Muscle layer of duodenum (tissue), 2 donors: ENCODE measurements around the gene MIS12.

Source experiments
- H3K27ac ChIP-seq: one replicate; pipeline ENCODE4 v1.7.0; 2013; ENCODE audit warnings: mild to moderate bottlenecking, low read length
- H3K27me3 ChIP-seq: one replicate; pipeline ENCODE4 v1.7.0; 2013; ENCODE audit warnings: low read depth, mild to moderate bottlenecking, control low read depth, low read length
- H3K36me3 ChIP-seq, 2 donors: one replicate each; pipeline ENCODE4 v1.7.0; 2013; ENCODE audit warnings: low read length in 2 of 2, control low read depth in 1 of 2, mild to moderate bottlenecking in 1 of 2; ENCODE audit not compliant: insufficient read depth in 2 of 2, control insufficient read depth in 1 of 2
- H3K4me1 ChIP-seq, 2 donors: one replicate each; pipeline ENCODE4 v1.7.0; 2013; ENCODE audit warnings: low read length in 2 of 2, mild to moderate bottlenecking in 2 of 2, control low read depth in 1 of 2, moderate library complexity in 1 of 2; ENCODE audit not compliant: insufficient read depth in 2 of 2, control insufficient read depth in 1 of 2
- H3K4me3 ChIP-seq, 2 donors: one replicate each; pipeline ENCODE4 v1.7.0; 2013; ENCODE audit warnings: low read length in 2 of 2, low read depth in 1 of 2, mild to moderate bottlenecking in 1 of 2
- H3K9me3 ChIP-seq, 2 donors: one replicate each; pipeline ENCODE4 v1.7.0; 2013; ENCODE audit warnings: low read length in 2 of 2, control low read depth in 1 of 2, mild to moderate bottlenecking in 1 of 2; ENCODE audit not compliant: control insufficient read depth in 1 of 2
- donor health status: healthy.

The MIS12 gene, protein sequence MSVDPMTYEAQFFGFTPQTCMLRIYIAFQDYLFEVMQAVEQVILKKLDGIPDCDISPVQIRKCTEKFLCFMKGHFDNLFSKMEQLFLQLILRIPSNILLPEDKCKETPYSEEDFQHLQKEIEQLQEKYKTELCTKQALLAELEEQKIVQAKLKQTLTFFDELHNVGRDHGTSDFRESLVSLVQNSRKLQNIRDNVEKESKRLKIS

DNA sequence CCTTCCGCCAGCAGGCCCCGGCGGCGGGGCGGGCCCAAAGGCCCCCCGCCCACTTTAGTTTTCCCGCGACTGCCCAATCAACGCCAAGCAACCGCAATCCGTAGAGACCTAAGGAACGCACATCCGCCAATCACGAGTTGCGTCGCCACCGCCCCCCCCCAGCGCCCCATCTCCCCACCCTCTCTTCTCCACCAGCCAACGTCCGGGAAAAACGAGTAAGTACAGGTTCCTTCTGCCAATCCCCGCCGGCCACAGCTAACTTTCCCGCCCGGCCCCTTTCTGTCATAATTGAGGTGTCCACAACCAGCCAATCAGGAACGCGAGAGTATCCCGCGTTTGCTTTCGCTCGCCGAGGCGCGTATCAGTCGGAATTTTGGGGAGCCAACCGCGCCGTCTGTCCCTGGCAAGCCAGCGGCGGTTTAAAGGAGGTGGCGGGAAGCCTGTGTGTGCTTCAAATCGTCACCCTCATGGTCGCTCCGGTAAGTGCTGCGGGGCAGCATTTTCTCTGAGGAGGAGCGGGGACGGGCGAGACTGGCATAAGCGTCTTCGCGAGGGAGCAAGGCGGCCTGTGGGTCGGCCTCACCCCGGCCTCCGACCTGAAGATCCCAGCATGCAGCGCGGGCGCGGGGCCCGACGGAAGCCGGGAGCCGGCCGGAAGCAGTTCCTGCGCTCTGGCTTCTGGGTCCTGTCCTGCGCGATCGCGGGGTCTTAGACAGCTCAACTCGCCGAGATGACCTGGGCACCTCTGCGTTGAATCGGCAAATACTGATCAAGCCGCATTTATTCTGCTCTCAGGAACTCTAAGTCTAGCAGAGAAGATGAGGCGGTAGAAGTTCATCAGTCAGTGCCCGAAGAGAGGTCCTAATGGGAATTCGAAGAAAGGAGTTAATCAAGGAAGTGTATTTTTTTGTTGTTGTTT lies at the start of gene MIS12:
Gene MIS12, plus strand, starts transcription at position 361 of the 919 bp plus-strand sequence. CDS start 2,297 bp downstream, outside the sequence.
- peak within 1 kb of the TSS; percentile 97 for H3K27ac ChIP-seq
- H3K4me1 ChIP-seq = peaks cover 9 to 33% of the 10 kb centered on the region in 2 donors
- no peaks in the 10 kb centered on the region for H3K27me3 ChIP-seq
- H3K36me3 ChIP-seq = peaks cover 28 to 44% of the 10 kb centered on the region in 2 donors
- peak within 1 kb of the TSS; percentile 96 to 97 for H3K4me3 ChIP-seq
- no peaks in the 10 kb centered on the region for H3K9me3 ChIP-seq

DNA sequence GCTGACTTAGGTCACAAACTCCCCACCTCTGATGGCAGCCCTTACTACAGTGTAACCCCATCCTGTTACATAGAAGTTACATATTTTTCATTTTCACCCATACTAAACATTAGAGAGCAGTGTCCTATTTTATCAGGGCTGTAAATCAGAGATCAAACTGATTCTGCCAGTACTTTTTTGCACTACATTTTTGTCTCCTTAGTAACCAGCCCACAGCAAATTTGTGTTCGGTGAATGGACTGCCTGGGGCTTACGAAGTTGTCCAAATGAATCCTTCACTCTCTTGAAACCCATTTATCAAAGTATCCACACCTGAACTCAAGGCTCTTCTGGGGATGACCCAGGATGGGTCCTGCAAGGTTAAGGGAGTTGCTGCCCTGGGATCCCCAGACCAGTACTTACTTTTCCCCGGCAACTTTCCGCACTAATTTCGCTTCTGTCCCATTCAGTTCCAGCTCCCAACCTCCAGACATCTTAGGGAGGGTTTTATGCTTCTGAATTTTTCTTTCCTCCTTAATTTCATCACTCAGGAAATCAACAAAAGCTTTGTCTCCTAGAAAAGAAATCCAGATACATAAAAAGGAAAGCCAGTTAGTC lies 48.5 kb upstream of the MIS12 start:
- Histone ChIP-seq H3K4me3 (peak overlapping the region; percentile 95), H3K36me3 (peaks cover 35 to 41% of the 10 kb centered on the region in 2 donors), H3K27me3 (no peaks in the 10 kb centered on the region), H3K9me3 (no peaks in the 10 kb centered on the region), H3K4me1 (peaks cover 0 to 20% of the 10 kb centered on the region in 2 donors), H3K27ac (peak overlapping the region; percentile 87)

DNA sequence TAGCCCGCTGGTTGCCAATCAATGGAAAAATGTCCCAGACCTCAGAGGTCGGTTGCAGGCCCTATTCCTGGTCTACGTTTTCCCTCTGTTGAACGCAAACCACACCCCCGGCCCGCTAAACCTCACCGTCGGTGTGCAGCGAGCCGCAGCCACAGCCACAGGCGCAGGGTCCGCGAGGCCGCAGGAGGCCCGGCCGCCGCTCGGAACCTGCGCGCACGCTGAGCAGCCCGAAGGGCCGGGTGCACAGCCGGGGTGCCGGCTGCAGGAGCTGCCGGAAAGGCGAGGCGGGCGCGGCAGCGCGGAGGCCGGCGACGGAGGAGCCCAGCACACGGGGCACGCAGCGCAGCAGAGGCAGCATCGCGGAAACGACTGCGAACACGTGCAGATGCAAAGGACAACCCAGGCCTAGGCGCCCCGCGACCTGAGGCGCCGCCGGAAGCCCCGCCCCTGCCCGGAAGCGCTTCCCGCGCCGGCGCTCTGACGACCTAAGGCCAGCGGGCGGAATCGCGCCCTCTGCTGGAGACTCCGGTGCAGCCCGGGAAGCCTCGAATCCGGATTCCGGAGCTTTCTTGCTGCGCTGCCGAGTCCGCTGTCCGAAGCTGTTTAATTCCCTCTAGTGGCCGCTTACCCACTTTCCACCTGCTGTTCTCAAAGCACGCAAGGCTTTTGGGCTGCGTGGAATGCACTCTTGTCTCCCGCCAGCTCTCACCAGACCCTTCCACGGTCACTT lies 47.5 kb upstream of the MIS12 start, which contains the start of gene C1QBP:
Gene C1QBP, minus strand, starts transcription at position 440 of the 730 bp plus-strand sequence. Its CDS starts 82 bp downstream, at position 358.
- H3K4me1 ChIP-seq = peaks cover 0 to 20% of the 10 kb centered on the region in 2 donors
- no peaks in the 10 kb centered on the region for H3K9me3 ChIP-seq
- H3K27me3 ChIP-seq = no peaks in the 10 kb centered on the region
- H3K4me3 ChIP-seq = peak within 1 kb of the TSS; percentile 95
- H3K36me3 ChIP-seq = peaks cover 33 to 38% of the 10 kb centered on the region in 2 donors
- peak within 1 kb of the TSS; percentile 87 for H3K27ac ChIP-seq

DNA sequence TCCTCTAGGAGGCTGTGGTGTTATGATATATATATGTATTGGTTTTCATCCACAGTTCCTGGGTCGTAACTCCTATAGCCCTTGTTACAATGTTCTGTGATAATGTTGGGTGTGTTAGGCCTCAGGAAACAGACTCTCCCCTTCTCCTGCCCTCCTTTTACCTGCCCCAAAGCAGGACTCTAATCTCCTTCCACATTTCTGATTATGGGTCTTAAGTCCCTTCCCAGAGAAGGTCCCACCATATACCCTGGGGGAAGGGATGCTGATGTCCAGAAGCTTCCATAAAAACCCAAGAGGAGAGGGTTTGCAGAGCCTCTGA lies 47.0 kb upstream of the MIS12 start:
- peak overlapping the region; percentile 95 for H3K4me3 ChIP-seq
- H3K4me1 ChIP-seq = peaks cover 0 to 20% of the 10 kb centered on the region in 2 donors
- peak overlapping the region; percentile 84 for H3K27ac ChIP-seq
- H3K27me3 ChIP-seq = no peaks in the 10 kb centered on the region
- peaks cover 34 to 38% of the 10 kb centered on the region in 2 donors for H3K36me3 ChIP-seq
- no peaks in the 10 kb centered on the region for H3K9me3 ChIP-seq

DNA sequence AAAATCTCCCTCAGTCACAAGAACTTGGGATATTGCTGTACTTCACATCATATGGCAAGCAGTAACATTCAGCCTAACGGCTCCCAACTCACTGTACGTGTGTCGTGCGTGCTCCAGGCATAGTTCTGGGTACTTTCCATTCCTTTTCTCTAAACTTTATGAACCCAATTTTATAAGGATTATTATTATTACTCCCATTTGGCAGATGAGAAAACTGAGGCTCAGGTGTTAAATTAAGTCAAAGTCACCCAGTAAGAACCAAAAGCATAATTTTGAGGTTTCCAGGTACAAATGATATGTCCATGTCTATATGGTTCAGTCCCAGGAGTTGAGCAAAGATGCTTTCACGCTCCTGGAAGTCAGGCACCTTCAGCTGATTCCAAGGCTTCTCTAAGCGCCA lies 42.6 kb upstream of the MIS12 start:
- Histone ChIP-seq H3K27ac (no peak overlapping the region), H3K36me3 (peaks cover 27 to 56% of the 10 kb centered on the region in 2 donors), H3K9me3 (no peaks in the 10 kb centered on the region), H3K4me3 (no peak overlapping the region), H3K27me3 (no peaks in the 10 kb centered on the region), H3K4me1 (peaks cover 0 to 5% of the 10 kb centered on the region in 2 donors)

DNA sequence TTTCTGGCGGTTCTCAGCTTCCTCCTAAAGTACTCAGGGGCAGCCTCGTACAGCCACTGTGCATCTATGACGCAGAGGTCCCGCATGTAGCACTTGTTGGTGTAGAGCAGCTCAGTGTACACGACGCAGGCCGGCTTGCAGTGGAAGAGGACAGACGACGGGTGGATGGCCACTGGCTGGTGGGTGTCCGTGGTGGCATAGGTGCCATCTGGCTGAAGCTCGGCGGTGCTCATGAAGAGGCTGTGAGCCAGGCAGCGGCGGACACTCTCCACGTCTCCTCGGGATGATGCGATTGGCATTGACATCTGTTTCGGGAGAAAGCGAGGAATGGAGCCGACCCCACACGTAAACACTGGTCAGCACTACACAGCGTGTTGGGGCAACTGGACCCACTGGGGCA lies 42.2 kb upstream of the MIS12 start:
- Histone ChIP-seq H3K9me3 (no peaks in the 10 kb centered on the region), H3K36me3 (peaks cover 29 to 58% of the 10 kb centered on the region in 2 donors), H3K27ac (no peak overlapping the region), H3K27me3 (no peaks in the 10 kb centered on the region), H3K4me3 (no peak overlapping the region), H3K4me1 (peaks cover 0 to 5% of the 10 kb centered on the region in 2 donors)

DNA sequence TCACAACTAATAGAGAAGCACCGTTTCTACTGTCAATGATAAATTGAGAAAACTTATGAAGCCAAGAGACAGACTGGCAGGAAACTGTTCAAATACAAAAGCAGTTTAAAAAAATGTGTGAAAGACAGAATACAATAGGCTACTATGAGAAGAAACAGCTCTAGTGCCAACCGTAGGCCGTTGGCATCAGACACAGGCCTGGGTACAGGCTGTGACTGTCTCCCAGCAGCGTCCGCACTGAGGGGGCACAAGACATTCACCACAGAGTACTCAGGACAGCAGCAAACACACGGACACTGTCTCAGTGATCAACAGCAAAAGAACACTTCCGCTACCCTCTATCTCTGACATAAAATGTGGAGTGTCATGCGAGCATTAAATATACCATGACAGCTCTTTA lies 39.6 kb upstream of the MIS12 start:
- H3K4me3 ChIP-seq = no peak overlapping the region
- no peaks in the 10 kb centered on the region for H3K9me3 ChIP-seq
- no peaks in the 10 kb centered on the region for H3K4me1 ChIP-seq
- peaks cover 39 to 68% of the 10 kb centered on the region in 2 donors for H3K36me3 ChIP-seq
- no peak overlapping the region for H3K27ac ChIP-seq
- H3K27me3 ChIP-seq = no peaks in the 10 kb centered on the region

DNA sequence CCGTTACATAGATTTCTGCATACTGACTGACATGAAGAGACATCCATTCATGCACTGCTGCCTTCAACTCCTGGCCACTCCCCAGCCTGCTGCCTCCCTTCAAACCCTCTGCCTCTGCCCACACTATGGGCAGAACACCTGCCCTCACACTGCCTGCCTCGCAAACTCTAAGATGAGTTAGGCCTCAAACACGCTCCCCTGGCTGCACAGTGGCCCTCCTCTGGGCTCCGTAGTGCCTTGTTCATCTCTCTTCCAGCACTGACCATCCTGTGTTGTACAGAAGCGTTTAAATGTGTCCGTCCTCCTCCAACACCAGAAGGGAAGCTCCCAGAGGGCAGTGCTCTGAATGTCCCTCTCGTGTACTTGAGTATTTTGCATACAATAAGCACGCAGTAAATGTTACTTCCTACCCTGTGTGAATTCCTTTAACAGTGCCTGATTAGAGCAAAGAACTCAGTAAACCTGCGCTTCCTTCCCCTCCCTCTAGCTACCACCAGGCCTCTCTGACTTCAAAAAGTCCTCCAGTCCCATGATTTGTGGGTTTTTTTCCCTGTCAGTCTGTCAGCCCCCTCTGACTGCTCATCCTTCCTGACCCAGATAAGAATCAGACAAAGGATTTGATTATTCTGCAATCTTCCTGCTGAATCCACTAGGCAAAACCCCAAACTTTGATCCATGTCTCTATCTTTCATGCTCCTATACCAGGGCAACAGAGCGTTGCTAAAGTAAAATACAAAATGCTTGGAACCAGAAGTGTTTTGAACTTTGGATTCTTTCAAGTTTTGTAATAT lies 21.5 kb upstream of the MIS12 start:
- Histone ChIP-seq H3K27ac (no peak overlapping the region), H3K4me3 (no peak overlapping the region), H3K9me3 (no peaks in the 10 kb centered on the region), H3K36me3 (peaks cover 4 to 15% of the 10 kb centered on the region in 2 donors), H3K4me1 (peaks cover 0 to 16% of the 10 kb centered on the region in 2 donors), H3K27me3 (no peaks in the 10 kb centered on the region)

DNA sequence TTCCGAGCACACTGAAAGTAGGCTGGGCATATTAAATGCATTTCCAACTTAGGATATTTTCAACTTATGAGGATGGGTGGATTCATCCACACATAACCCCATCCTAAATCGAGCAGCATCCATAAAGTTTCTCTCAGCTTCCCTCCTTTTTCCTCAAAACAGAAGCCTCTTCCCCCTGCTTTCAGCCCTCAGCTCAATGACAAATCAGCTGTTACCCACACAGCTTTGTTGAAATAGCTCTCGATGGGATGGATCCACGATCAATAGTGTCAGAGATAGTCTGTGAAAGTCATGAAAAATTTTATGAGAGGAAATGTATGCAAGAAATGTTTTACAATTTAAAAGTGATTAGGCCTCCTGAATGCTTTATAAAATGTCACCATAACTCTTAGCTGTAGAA lies 20.1 kb upstream of the MIS12 start:
- H3K36me3 ChIP-seq = peaks cover 0 to 7% of the 10 kb centered on the region in 2 donors
- H3K4me3 ChIP-seq = no peak overlapping the region
- H3K4me1 ChIP-seq = peaks cover 0 to 16% of the 10 kb centered on the region in 2 donors
- H3K27ac ChIP-seq = no peak overlapping the region
- H3K9me3 ChIP-seq = no peaks in the 10 kb centered on the region
- no peaks in the 10 kb centered on the region for H3K27me3 ChIP-seq

DNA sequence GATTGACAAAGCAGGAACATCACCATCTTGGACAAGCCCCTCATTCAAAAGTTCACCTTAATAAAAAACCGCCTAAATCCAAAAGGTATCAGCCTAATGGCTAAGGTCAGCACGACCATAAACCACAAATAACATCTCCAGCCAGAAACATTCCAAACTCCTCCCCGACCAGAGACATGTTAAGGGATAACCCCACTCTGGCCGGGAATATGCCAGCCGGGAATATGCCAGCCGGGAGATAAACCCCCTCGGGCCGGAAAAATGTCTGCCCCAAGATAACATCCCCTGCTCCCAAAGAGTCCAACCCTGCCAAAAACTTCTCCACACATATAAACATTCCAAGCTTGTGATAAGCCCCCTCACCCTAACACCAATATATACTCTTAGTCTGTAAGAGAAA lies 18.9 kb upstream of the MIS12 start:
- Histone ChIP-seq H3K9me3 (no peaks in the 10 kb centered on the region), H3K4me3 (peak overlapping the region; percentile 89 to 97), H3K27me3 (no peaks in the 10 kb centered on the region), H3K4me1 (peaks cover 0 to 16% of the 10 kb centered on the region in 2 donors), H3K36me3 (peaks cover 0 to 10% of the 10 kb centered on the region in 2 donors), H3K27ac (no peak overlapping the region)
